ENCODE data around the gene ARID1B.

- no peak for TF ChIP-seq CTCF (IDR thresholded peaks at IDR 0.05)
- no peak for TF ChIP-seq POLR2A (IDR thresholded peaks at IDR 0.05)
Measured at GRCh38 chr6:157075549-157076450, 298.6 kb downstream of the ARID1B start.
